ENCODE results near the gene CCDC13. TPM values are rescaled to one million over a fixed set of nuclear protein-coding genes. Genes with fewer than 3 reads are reported as not detected.

CCDC13 gene
- total RNA-seq, 1 experiment from 2014 or later: 0.79 TPM

- Mint-ChIP-seq H3K4me3 (no peak overlapping the region), H3K36me3 (no peaks in the 10 kb centered on the region), H3K27ac (no peak overlapping the region), H3K4me1 (peaks cover 7% of the 10 kb centered on the region), H3K27me3 (ENCODE audit: low read depth) (no peaks in the 10 kb centered on the region; the same call in 1 of the 2 replicates), H3K9me3 (no peaks in the 10 kb centered on the region)
- ChIA-PET POLR2A (no interaction called here), CTCF (interaction anchor here (1.1 to 2.0 kb wide), 3 partner anchors 8 to 78 kb away, joined by 3 to 8 read pairs (median 5); no protein-coding TSS in a partner anchor)
- DNase-seq (ENCODE audit: low spot score) (no peak), ATAC-seq (no peak)
- no peak for TF ChIP-seq ZNF219 (CRISPR knock-in tag; IDR thresholded peaks at IDR 0.05; ENCODE audit: borderline replicate concordance)
- no peak for TF ChIP-seq ATF6 (CRISPR knock-in tag; IDR thresholded peaks at IDR 0.05)
- no peak for TF ChIP-seq ELF4 (CRISPR knock-in tag; IDR thresholded peaks at IDR 0.05; ENCODE audit: low read depth)
- no peak for TF ChIP-seq GRHL2 (CRISPR knock-in tag; IDR thresholded peaks at IDR 0.05; ENCODE audit: insufficient replicate concordance, severe bottlenecking)
- no peak for TF ChIP-seq EMX1 (CRISPR knock-in tag; IDR thresholded peaks at IDR 0.05)
- no peak for TF ChIP-seq ZNF425 (CRISPR knock-in tag; conservative IDR thresholded peaks at IDR 0.05)
- no peak for TF ChIP-seq MXD4 (CRISPR knock-in tag; IDR thresholded peaks at IDR 0.05; ENCODE audit: borderline replicate concordance)
- no peak for TF ChIP-seq TP53 (CRISPR knock-in tag; IDR thresholded peaks at IDR 0.05)
- TF ChIP-seq ZNF121 (CRISPR knock-in tag; IDR thresholded peaks at IDR 0.05): no peak
- no peak for TF ChIP-seq FOXP4 (CRISPR knock-in tag; IDR thresholded peaks at IDR 0.05)
- no peak for TF ChIP-seq FOXJ3 (CRISPR knock-in tag; IDR thresholded peaks at IDR 0.05; ENCODE audit: borderline replicate concordance)
- TF ChIP-seq FOXK1 (CRISPR knock-in tag; IDR thresholded peaks at IDR 0.05): no peak
- no peak for TF ChIP-seq TCF7 (CRISPR knock-in tag; IDR thresholded peaks at IDR 0.05; ENCODE audit: low read depth)
- TF ChIP-seq CREB1 (CRISPR knock-in tag; IDR thresholded peaks at IDR 0.05): no peak
- no peak for TF ChIP-seq JAZF1 (CRISPR knock-in tag; IDR thresholded peaks at IDR 0.05)
Measured at GRCh38 chr3:42752441-42752840, 20.6 kb downstream of the CCDC13 start.

GRCh38 chr3:42751609-42752008, 21.4 kb downstream of the CCDC13 start:
- CTCF ChIA-PET: interaction anchor here (0.6 to 2.0 kb wide), 4 partner anchors 7 to 165 kb away, joined by 3 to 8 read pairs (median 4); no protein-coding TSS in a partner anchor
- H3K9me3 Mint-ChIP-seq: no peaks in the 10 kb centered on the region
- POLR2A ChIA-PET: no interaction called here
- H3K27me3 Mint-ChIP-seq (ENCODE audit: low read depth): no peaks in the 10 kb centered on the region; the same call in 1 of the 2 replicates
- ATAC-seq (no peak), DNase-seq (ENCODE audit: low spot score) (no peak)
- H3K4me1 Mint-ChIP-seq: peaks cover 8% of the 10 kb centered on the region
- H3K4me3 Mint-ChIP-seq: no peak overlapping the region
- no peak overlapping the region for H3K27ac Mint-ChIP-seq
- H3K36me3 Mint-ChIP-seq: no peaks in the 10 kb centered on the region
- TF ChIP-seq STAT6 (CRISPR knock-in tag; conservative IDR thresholded peaks at IDR 0.05; ENCODE audit: low read depth) (no peak), HMGXB4 (CRISPR knock-in tag; IDR thresholded peaks at IDR 0.05) (no peak), HMGA2 (CRISPR knock-in tag; IDR thresholded peaks at IDR 0.05) (no peak), ATF2 (CRISPR knock-in tag; IDR thresholded peaks at IDR 0.05; ENCODE audit: borderline replicate concordance, low read depth) (no peak), ERG (CRISPR knock-in tag; IDR thresholded peaks at IDR 0.05) (no peak), PREB (CRISPR knock-in tag; IDR thresholded peaks at IDR 0.05; ENCODE audit: borderline replicate concordance) (no peak)

All from WTC11 (cell line).